BLaER1 (cell line): Measurements from ENCODE around the gene CDON.
"Not testable (repeated sequence)": the region's sequence is repeated elsewhere in the genome, so short reads cannot be mapped to it uniquely, and the experiment has no call there.

Experiments used
- H3K27ac ChIP-seq: shearing (Covaris generic); formaldehyde crosslinking; 2 replicates; pipeline ENCODE4 v1.8.1; 2022
- H3K27me3 ChIP-seq: shearing (Covaris generic); formaldehyde crosslinking; 2 replicates; pipeline ENCODE4 v1.8.1; 2022
- H3K36me3 ChIP-seq: shearing (Covaris generic); formaldehyde crosslinking; 2 replicates; pipeline ENCODE4 v1.8.1; 2022
- H3K4me1 ChIP-seq: shearing (Covaris generic); formaldehyde crosslinking; 2 replicates; pipeline ENCODE4 v1.8.1; 2022
- H3K4me2 ChIP-seq: shearing (Covaris generic); formaldehyde crosslinking; 2 replicates; pipeline ENCODE4 v1.8.1; 2022
- H3K4me3 ChIP-seq: shearing (Covaris generic); formaldehyde crosslinking; 2 replicates; pipeline ENCODE4 v1.8.1; 2022
- H3K9ac ChIP-seq: shearing (Covaris generic); formaldehyde crosslinking; 2 replicates; pipeline ENCODE4 v1.8.1; 2022
- H3K9me3 ChIP-seq: shearing (Covaris generic); formaldehyde crosslinking; 2 replicates; pipeline ENCODE4 v1.8.1; 2022
- H4K20me1 ChIP-seq: shearing (Covaris generic); formaldehyde crosslinking; 2 replicates; pipeline ENCODE4 v1.8.1; 2022
- Cebpa-rat ChIP-seq: shearing (Covaris generic); IDR thresholded peaks from 2 replicates; pipeline ENCODE4 v1.8.1; 2022

CDON gene

DNA sequence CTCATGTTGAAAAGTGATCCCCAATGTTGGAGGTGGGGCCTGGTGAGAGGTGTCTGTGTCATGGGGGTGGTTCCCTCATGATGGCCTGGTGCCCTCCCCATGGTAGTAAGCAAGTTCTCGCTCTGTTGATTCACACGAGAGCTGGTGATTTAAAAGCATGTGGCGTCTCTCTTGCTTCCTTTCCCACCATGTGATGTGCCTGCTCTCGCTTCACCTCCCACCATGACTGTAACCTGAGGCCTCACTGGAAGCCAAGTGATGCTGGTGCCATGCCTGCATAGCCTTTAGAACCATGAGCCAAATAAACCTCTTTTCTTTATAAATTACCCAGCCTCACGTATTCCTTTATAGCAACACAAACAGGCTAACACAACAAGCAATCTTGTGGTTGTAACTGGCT, 64.4 kb downstream of the CDON start:
- peaks cover 4% of the 10 kb centered on the region; the same call in 1 of the 2 replicates for H3K4me1 ChIP-seq
- no peak for TF ChIP-seq Cebpa-rat
- H3K4me3 ChIP-seq: no peak overlapping the region
- no peak overlapping the region for H3K27ac ChIP-seq
- no peaks in the 10 kb centered on the region for H3K27me3 ChIP-seq
- H4K20me1 ChIP-seq: no peaks in the 10 kb centered on the region
- H3K36me3 ChIP-seq: no peaks in the 10 kb centered on the region
- no peak overlapping the region for H3K9ac ChIP-seq
- no peaks in the 10 kb centered on the region for H3K9me3 ChIP-seq
- H3K4me2 ChIP-seq: no peak overlapping the region

DNA sequence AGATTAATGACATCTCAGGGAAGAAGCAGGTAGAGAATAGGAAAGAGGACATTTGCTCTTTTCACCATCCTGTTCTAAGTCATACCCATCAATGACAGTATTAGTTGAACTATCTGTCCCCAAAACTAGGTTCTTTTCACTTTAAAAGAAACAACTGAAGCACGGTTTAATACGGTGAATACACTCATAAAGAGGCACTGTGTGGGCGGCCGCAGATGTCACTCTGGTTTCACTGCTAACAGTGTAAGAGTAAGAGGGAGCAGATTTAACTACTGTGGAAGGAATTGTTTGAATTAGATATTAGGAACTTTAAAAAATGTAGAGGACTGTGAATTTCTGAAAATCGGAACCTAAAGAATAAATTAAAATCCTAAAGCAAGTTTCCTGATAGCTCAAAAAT, 67.4 kb downstream of the CDON start:
- Histone ChIP-seq H3K27ac (no peak overlapping the region), H3K4me3 (no peak overlapping the region), H4K20me1 (no peaks in the 10 kb centered on the region), H3K27me3 (no peaks in the 10 kb centered on the region), H3K9ac (no peak overlapping the region), H3K4me1 (peaks cover 4% of the 10 kb centered on the region; the same call in 1 of the 2 replicates), H3K4me2 (no peak overlapping the region), H3K36me3 (no peaks in the 10 kb centered on the region), H3K9me3 (no peaks in the 10 kb centered on the region)
- TF ChIP-seq Cebpa-rat: no peak

DNA sequence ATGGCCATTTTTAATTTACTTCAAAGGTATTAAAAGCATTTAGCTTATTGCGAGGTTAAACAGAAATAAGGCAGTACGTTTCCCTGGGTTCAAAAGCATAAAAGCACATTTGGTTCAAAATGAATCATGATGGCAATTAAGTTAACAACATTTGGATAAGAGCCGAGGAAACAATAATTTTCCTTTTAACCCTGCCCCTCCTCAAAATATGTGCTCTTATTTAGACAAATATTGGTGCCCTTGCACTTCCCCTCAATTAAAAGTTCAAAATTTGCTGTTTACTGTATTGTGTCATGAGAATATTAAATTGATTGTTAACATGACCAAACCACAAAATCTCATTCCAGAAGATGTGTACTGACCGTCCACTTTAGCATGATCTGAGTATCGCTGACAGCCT, 68.2 kb downstream of the CDON start:
- H3K9ac ChIP-seq: no peak overlapping the region
- H3K36me3 ChIP-seq: no peaks in the 10 kb centered on the region
- H3K9me3 ChIP-seq: no peaks in the 10 kb centered on the region
- no peak overlapping the region for H3K4me2 ChIP-seq
- no peak overlapping the region for H3K4me3 ChIP-seq
- no peak overlapping the region for H3K27ac ChIP-seq
- H4K20me1 ChIP-seq: no peaks in the 10 kb centered on the region
- H3K4me1 ChIP-seq: peaks cover 4% of the 10 kb centered on the region; the same call in 1 of the 2 replicates
- no peaks in the 10 kb centered on the region for H3K27me3 ChIP-seq
- TF ChIP-seq Cebpa-rat: no peak

DNA sequence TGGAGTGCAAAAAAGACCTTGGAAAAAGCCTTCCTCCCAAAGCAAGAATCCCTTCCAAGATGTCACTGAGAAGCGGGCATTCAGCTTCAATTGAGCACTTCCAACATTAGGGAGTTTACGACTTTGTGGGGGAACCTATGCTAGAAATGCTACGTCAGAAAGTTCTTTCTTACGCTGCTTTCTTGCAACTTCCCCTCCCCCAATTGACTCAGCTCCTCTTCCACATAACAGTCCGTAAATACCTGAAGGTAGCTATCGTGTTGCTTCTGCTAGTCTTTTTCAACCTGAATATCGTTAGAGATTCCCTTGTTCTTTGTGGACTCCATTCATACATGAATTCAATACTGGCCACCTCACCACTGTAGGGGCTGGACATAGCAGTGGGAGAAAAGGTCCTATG, 69.8 kb downstream of the CDON start:
- H3K4me3 ChIP-seq: no peak overlapping the region
- H3K4me2 ChIP-seq: no peak overlapping the region
- TF ChIP-seq Cebpa-rat: no peak
- H3K9me3 ChIP-seq: no peaks in the 10 kb centered on the region
- peaks cover 4% of the 10 kb centered on the region; the same call in 1 of the 2 replicates for H3K4me1 ChIP-seq
- H3K27ac ChIP-seq: no peak overlapping the region
- H4K20me1 ChIP-seq: no peaks in the 10 kb centered on the region
- no peaks in the 10 kb centered on the region for H3K27me3 ChIP-seq
- H3K9ac ChIP-seq: no peak overlapping the region
- H3K36me3 ChIP-seq: no peaks in the 10 kb centered on the region

DNA sequence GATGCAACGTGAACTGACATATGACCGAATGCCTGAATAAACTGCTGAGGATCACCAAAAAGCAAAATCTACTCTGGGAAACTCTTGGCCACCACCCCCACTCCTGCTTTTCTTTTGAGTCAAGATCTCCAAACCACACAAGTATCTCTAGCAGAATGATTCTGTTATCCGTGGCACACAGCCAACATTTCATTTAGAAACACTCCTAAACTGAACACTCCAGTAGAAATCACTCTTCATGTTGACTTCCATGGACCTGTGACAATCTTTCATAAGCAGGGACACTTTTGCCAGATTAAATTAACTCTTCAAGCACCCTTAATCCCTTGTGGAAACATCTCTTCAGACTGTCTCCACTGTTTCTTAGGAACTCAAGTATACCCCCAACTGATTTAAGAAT, 72.4 kb downstream of the CDON start:
- Histone ChIP-seq H3K4me2 (no peak overlapping the region), H3K4me3 (no peak overlapping the region), H3K27ac (no peak overlapping the region), H3K9me3 (peaks cover 3% of the 10 kb centered on the region; the same call in 1 of the 2 replicates), H3K4me1 (peaks cover 4% of the 10 kb centered on the region; the same call in 1 of the 2 replicates), H3K27me3 (no peaks in the 10 kb centered on the region), H3K36me3 (no peaks in the 10 kb centered on the region), H3K9ac (no peak overlapping the region), H4K20me1 (no peaks in the 10 kb centered on the region)
- no peak for TF ChIP-seq Cebpa-rat

DNA sequence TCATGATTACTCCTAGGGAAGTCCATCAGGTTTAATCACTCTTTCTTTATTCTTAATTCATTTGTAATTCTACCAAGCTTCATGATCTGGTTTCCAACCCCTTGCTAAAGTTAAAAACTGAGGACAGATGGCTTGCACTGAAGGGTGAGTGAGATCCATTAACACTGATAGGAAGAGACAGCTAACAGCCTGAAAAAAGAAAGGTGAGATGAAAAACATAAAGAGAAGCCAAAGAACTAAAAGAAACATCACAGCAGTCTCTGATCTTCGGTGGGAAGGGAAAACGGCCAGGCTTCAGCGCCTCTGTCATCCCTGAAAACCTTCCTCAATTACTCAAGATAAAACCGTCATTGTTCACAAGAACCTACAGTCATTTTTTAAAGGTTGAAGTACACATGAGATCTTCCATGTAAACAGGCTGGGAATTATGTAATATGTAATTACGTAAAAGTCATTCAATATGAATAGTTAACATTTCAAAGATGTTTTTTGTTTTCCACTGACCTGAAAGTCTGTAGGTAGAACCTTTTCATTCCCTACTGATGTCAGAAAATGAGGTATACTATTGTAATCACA, 75.5 kb downstream of the CDON start:
- H3K4me2 ChIP-seq: no peak overlapping the region
- no peak overlapping the region for H3K9ac ChIP-seq
- no peak for TF ChIP-seq Cebpa-rat
- H3K27me3 ChIP-seq: no peaks in the 10 kb centered on the region
- no peaks in the 10 kb centered on the region for H3K36me3 ChIP-seq
- H3K4me3 ChIP-seq: no peak overlapping the region
- H3K4me1 ChIP-seq: peaks cover 7% of the 10 kb centered on the region
- no peaks in the 10 kb centered on the region for H4K20me1 ChIP-seq
- peaks cover 8% of the 10 kb centered on the region; the same call in 1 of the 2 replicates for H3K9me3 ChIP-seq
- H3K27ac ChIP-seq: no peak overlapping the region

DNA sequence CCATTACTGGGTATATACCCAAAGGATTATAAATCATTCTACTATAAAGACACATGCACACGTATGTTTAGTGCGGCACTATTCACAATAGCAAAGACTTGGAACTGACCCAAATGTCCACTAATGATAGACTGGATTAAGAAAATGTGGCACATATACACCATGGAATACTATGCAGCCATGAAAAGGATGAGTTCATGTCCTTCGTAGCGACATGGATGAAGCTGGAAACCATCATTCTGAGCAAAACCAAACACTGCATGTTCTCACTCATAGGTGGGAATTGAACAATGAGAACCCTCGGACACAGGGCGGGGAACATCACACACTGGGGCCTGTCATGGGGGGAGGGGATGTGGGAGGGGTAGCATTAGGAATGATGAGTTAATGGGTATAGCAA, 76.7 kb downstream of the CDON start:
- not testable (repeated sequence) for H3K27ac ChIP-seq, H4K20me1 ChIP-seq, H3K4me1 ChIP-seq, H3K36me3 ChIP-seq, H3K9me3 ChIP-seq, H3K4me3 ChIP-seq, H3K9ac ChIP-seq, H3K27me3 ChIP-seq, H3K4me2 ChIP-seq

DNA sequence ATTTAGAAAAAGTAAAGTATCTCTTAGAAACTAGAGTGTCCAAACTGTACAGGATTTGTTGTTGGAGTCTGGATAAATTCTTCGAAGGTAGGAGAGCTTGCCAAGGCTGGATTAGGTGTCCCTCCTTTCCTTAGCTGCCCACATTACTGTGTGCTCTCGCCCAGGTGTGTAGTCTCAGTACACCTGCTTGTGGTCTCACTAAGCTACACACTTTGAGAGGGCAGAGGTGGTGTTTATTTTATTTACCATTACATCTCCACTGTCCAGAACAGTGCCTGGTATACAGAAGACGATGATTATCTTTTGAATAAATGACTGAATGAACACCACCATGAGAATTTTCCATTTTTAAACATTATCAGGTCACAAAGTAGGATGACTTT, 80.3 kb downstream of the CDON start:
- Histone ChIP-seq H3K9me3 (peaks cover 8% of the 10 kb centered on the region; the same call in 1 of the 2 replicates), H3K4me1 (peaks cover 7% of the 10 kb centered on the region), H3K36me3 (no peaks in the 10 kb centered on the region), H3K27me3 (no peaks in the 10 kb centered on the region), H4K20me1 (no peaks in the 10 kb centered on the region), H3K27ac (no peak overlapping the region), H3K4me3 (no peak overlapping the region), H3K4me2 (no peak overlapping the region), H3K9ac (no peak overlapping the region)
- TF ChIP-seq Cebpa-rat: no peak

DNA sequence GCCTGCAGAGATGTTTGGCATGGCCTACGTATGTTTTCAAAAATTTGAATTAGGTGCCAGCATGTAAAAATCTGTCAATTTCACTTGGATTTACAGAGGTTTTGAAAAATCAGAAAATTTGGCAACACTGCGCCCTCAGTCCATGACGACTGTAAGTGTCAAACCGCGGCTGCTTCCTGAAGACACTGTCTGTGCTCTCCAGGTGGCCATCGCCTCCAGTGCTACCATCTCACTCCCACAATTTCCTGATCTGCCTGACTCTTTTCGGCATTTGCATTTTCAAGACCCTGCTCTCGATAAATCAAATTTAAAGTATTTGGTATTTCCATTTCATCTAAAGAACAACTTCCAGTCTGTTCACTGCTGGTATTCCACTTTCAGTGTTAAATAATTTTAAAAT, 82.2 kb downstream of the CDON start:
- Histone ChIP-seq H3K4me2 (no peak overlapping the region), H3K9ac (no peak overlapping the region), H3K27me3 (no peaks in the 10 kb centered on the region), H3K27ac (no peak overlapping the region), H3K36me3 (no peaks in the 10 kb centered on the region), H3K4me1 (peaks cover 7% of the 10 kb centered on the region), H3K4me3 (no peak overlapping the region), H4K20me1 (no peaks in the 10 kb centered on the region), H3K9me3 (peaks cover 7% of the 10 kb centered on the region; the same call in 1 of the 2 replicates)
- TF ChIP-seq Cebpa-rat: no peak

DNA sequence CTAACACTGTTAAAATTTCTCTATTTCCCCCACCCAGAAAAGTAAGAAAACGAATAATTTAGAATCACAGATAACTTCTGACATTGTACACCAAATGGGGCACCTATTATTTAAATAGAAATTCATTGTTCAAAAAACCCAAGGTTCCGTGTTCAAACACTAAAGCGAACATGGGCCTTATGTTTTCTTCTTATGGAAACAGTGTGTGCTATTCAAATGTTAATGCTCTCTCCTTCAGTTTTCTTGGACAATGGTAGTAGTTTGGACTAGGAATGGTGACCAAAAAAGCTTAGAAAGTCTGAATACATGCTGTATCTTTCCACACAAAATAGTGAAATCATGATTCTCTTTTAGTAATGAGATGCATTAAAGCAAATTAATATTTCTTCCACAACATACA, 83.2 kb downstream of the CDON start:
- TF ChIP-seq Cebpa-rat: no peak
- no peaks in the 10 kb centered on the region for H3K36me3 ChIP-seq
- H3K27ac ChIP-seq: no peak overlapping the region
- H4K20me1 ChIP-seq: no peaks in the 10 kb centered on the region
- H3K9ac ChIP-seq: no peak overlapping the region
- H3K9me3 ChIP-seq: no peaks in the 10 kb centered on the region
- H3K27me3 ChIP-seq: no peaks in the 10 kb centered on the region
- no peak overlapping the region for H3K4me3 ChIP-seq
- H3K4me2 ChIP-seq: no peak overlapping the region
- peaks cover 7% of the 10 kb centered on the region for H3K4me1 ChIP-seq

DNA sequence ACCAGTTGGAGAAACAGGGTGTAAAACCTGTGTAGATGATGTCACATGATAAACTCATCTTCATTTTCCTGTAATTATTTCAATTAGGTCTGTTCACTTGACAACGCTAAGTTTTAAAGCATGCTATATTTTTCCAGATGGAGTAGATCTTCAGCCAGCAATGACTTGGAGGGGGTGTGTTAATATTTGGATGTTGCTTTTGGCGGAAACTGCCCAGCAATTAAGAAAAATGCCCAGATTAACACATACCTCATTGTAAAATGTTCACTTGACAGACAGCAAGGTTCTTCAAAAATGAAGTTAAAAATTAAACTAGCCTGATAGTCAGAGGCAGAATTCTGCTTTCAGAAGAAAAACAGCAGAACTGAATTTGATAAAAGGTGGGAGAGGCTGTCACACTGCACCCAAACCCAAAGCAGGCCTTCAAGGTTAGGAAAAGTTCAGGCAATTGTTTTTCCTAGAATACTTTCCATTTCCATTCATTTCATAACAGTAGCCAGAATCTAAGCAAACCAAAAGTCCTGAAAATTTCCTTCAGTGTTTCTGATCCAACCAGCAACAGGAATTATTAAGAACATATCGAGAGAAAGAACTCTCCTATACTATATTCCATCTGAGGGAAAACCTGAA, 83.8 kb downstream of the CDON start:
- Histone ChIP-seq H3K4me1 (peaks cover 7% of the 10 kb centered on the region), H3K4me2 (no peak overlapping the region), H3K4me3 (no peak overlapping the region), H3K36me3 (no peaks in the 10 kb centered on the region), H3K27ac (no peak overlapping the region), H4K20me1 (no peaks in the 10 kb centered on the region), H3K9me3 (no peaks in the 10 kb centered on the region), H3K9ac (no peak overlapping the region), H3K27me3 (no peaks in the 10 kb centered on the region)
- TF ChIP-seq Cebpa-rat: no peak
